Neural cell (in vitro differentiated cells): Measurements from ENCODE around the gene DNHD1. TPM values are rescaled to one million over a fixed set of nuclear protein-coding genes. Genes with fewer than 3 reads are reported as not detected.

Source experiments
- H2AFZ ChIP-seq: fragments of 200-600, 300-800 bp; sonication (generic), shearing (Covaris generic); 2 replicates; pipeline ENCODE4 v1.6.0; 2014; ENCODE audit warnings: low read depth, mild to moderate bottlenecking, antibody characterized with exemption, low read length, moderate library complexity
- H3F3A ChIP-seq: fragments of 200-600 bp; shearing (Covaris generic); 2 replicates; pipeline ENCODE4 v1.6.1; 2016; ENCODE audit warnings: mild to moderate bottlenecking, moderate library complexity, mixed read lengths, antibody characterized with exemption, low read length; ENCODE audit not compliant: insufficient read depth, poor library complexity, severe bottlenecking
- H3K27ac ChIP-seq: fragments of 200-600, 300-800 bp; sonication (generic), shearing (Covaris generic); 2 replicates; pipeline ENCODE4 v1.5.1; 2014; ENCODE audit warnings: mild to moderate bottlenecking, low read length, moderate library complexity
- H3K27me3 ChIP-seq: fragments of 300-800, 200-600 bp; sonication (generic), shearing (Covaris generic); 2 replicates; pipeline ENCODE4 v1.6.0; 2014; ENCODE audit warnings: mild to moderate bottlenecking, low read depth, low read length, moderate library complexity; ENCODE audit not compliant: insufficient read depth
- H3K36me3 ChIP-seq: fragments of 300-800, 200-600 bp; sonication (generic), shearing (Covaris generic); 2 replicates; pipeline ENCODE4 v1.5.1; 2014; ENCODE audit warnings: mild to moderate bottlenecking, antibody characterized with exemption, low read length, moderate library complexity; ENCODE audit not compliant: insufficient read depth
- H3K4me2 ChIP-seq: fragments of 300-800, 200-600 bp; sonication (generic), shearing (Covaris generic); 2 replicates; pipeline ENCODE4 v1.6.0; 2014; ENCODE audit warnings: mild to moderate bottlenecking, low read length
- H3K4me3 ChIP-seq: fragments of 300-800, 200-600 bp; sonication (generic), shearing (Covaris generic); 2 replicates; pipeline ENCODE4 v1.5.1; 2014; ENCODE audit warnings: mild to moderate bottlenecking, low read length, moderate library complexity
- H3K79me2 ChIP-seq: fragments of 200-600 bp; shearing (Covaris generic); replicated peaks from 2 replicates; pipeline ENCODE4 v1.6.0; 2014; ENCODE audit warnings: mild to moderate bottlenecking, low read length, moderate library complexity; ENCODE audit not compliant: insufficient read depth
- H3K9ac ChIP-seq: fragments of 300-800, 200-600 bp; sonication (generic), shearing (Covaris generic); 2 replicates; pipeline ENCODE4 v1.6.1; 2016; ENCODE audit warnings: mild to moderate bottlenecking, low read length, mixed read lengths
- H3K9me2 ChIP-seq: fragments of 200-600 bp; shearing (Covaris generic); 2 replicates; pipeline ENCODE4 v1.6.1; 2016; ENCODE audit warnings: mild to moderate bottlenecking, low read length, mixed read lengths; ENCODE audit not compliant: insufficient read depth
- H3K9me3 ChIP-seq: fragments of 200-600, 300-800 bp; sonication (generic), shearing (Covaris generic); 2 replicates; pipeline ENCODE4 v1.6.1; 2016; ENCODE audit warnings: mild to moderate bottlenecking, mixed run types, low read length, moderate library complexity, mixed read lengths
- H4K20me1 ChIP-seq: fragments of 200-600 bp; shearing (Covaris generic); 2 replicates; pipeline ENCODE4 v1.6.1; 2016; ENCODE audit warnings: mild to moderate bottlenecking, mixed run types; ENCODE audit not compliant: insufficient read depth
- CTCF ChIP-seq: fragments of 450-650 bp; IDR thresholded peaks from 2 replicates; pipeline ENCODE4 v1.5.1; 2014; ENCODE audit warnings: antibody characterized with exemption, mild to moderate bottlenecking, moderate library complexity; ENCODE audit not compliant: poor library complexity, severe bottlenecking
- EP300 ChIP-seq: fragments of 450-650 bp; conservative IDR thresholded peaks from 2 replicates; pipeline ENCODE4 v1.6.1; 2014; ENCODE audit warnings: antibody characterized with exemption, mild to moderate bottlenecking, moderate library complexity; ENCODE audit not compliant: poor library complexity, severe bottlenecking
- EZH2 ChIP-seq: fragments of 200-600, 300-800 bp; shearing (Covaris generic), sonication (generic); IDR thresholded peaks from 2 replicates; pipeline ENCODE4 v1.6.1; 2014; ENCODE audit warnings: antibody characterized with exemption, low read length, borderline replicate concordance, mild to moderate bottlenecking; ENCODE audit not compliant: insufficient read depth, poor library complexity, severe bottlenecking
- MXI1 ChIP-seq: fragments of 450-650 bp; conservative IDR thresholded peaks from 2 replicates; pipeline ENCODE4 v1.6.1; 2014; ENCODE audit warnings: antibody characterized with exemption, mild to moderate bottlenecking; ENCODE audit not compliant: poor library complexity, severe bottlenecking
- POLR2AphosphoS5 ChIP-seq: IDR thresholded peaks from 2 replicates; pipeline ENCODE4 v1.6.1; 2012
- RAD21 ChIP-seq: fragments of 450-650 bp; conservative IDR thresholded peaks from 2 replicates; pipeline ENCODE4 v1.6.1; 2014; ENCODE audit warnings: antibody characterized with exemption, mild to moderate bottlenecking, moderate library complexity
- REST ChIP-seq: IDR thresholded peaks from 2 replicates; pipeline ENCODE4 v1.6.1; 2012; ENCODE audit warnings: borderline replicate concordance
- SMC3 ChIP-seq: fragments of 450-650 bp; conservative IDR thresholded peaks from 2 replicates; pipeline ENCODE4 v1.6.1; 2014; ENCODE audit warnings: antibody characterized with exemption, mild to moderate bottlenecking, moderate library complexity; ENCODE audit not compliant: poor library complexity
- TAF1 ChIP-seq: IDR thresholded peaks from 2 replicates; pipeline ENCODE4 v1.6.1; 2012; ENCODE audit warnings: low read depth
- polyA plus RNA-seq: library from polyadenylated mRNA; depleted of rRNA; stranded (reverse); fragments of >200 nt; gene quantifications from 2 replicates; pipeline ENCODE4 v1.2.3, GENCODE V29; 2014

DNHD1 gene
- polyA plus RNA-seq, 1 donor from 2014 or later = 5.1 TPM

GRCh38 chr11:6561288-6561687 is 64.2 kb downstream of the DNHD1 start:
- H3K4me2 ChIP-seq = no peak overlapping the region
- no peaks in the 10 kb centered on the region for H3K27me3 ChIP-seq
- no peaks in the 10 kb centered on the region for H3K36me3 ChIP-seq
- no peaks in the 10 kb centered on the region for H3K9me3 ChIP-seq
- H3K27ac ChIP-seq = no peak overlapping the region
- H3K4me3 ChIP-seq = no peak overlapping the region
- no peaks in the 10 kb centered on the region for H4K20me1 ChIP-seq
- no peak for TF ChIP-seq CTCF
- TF ChIP-seq POLR2AphosphoS5 = no peak
- no peak for TF ChIP-seq REST
- TF ChIP-seq EZH2 = no peak
- TF ChIP-seq MXI1 = no peak
- TF ChIP-seq RAD21 = no peak
- no peak for TF ChIP-seq TAF1
- no peak for TF ChIP-seq EP300
- no peak for TF ChIP-seq SMC3
- no peak overlapping the region for H2AFZ ChIP-seq
- no peaks in the 10 kb centered on the region for H3K79me2 ChIP-seq
- H3K9me2 ChIP-seq = no peaks in the 10 kb centered on the region
- H3K9ac ChIP-seq = no peak overlapping the region
- no peaks in the 10 kb centered on the region for H3F3A ChIP-seq

- Histone ChIP-seq H3K9ac (no peak overlapping the region), H3K9me2 (no peaks in the 10 kb centered on the region), H3K79me2 (no peaks in the 10 kb centered on the region), H3K4me3 (no peak overlapping the region), H2AFZ (no peak overlapping the region), H3K4me2 (no peak overlapping the region), H3F3A (no peaks in the 10 kb centered on the region), H3K27ac (no peak overlapping the region), H4K20me1 (no peaks in the 10 kb centered on the region), H3K9me3 (no peaks in the 10 kb centered on the region), H3K36me3 (no peaks in the 10 kb centered on the region), H3K27me3 (no peaks in the 10 kb centered on the region)
- TF ChIP-seq SMC3 = no peak
- TF ChIP-seq EZH2 = no peak
Observed at GRCh38 chr11:6563121-6563619, 66.1 kb downstream of the DNHD1 start.
